Thoracic aorta (tissue), 2 donors: Measurements from ENCODE around the gene KDM6A. TPM values are rescaled to one million over a fixed set of nuclear protein-coding genes. Genes with fewer than 3 reads are reported as not detected.

Experiments
- ATAC-seq: fragments of 150-250 bp; one replicate; pipeline ENCODE4 v1.8.0; 2017; ENCODE audit warnings: low read depth; ENCODE audit not compliant: insufficient number of reproducible peaks, low FRiP score
- DNase-seq: peaks from one replicate; pipeline ENCODE4 v3.0.0-alpha.2; 2020; ENCODE audit warnings: low spot score
- H3K27ac ChIP-seq, 2 donors: fragments of 200-600 bp; sonication (generic); 1 replicate in 1 of 2; 2 replicates in 1 of 2; pipeline ENCODE4 v1.5.1; 2016; ENCODE audit warnings: mild to moderate bottlenecking in 2 of 2, moderate library complexity in 2 of 2
- H3K27me3 ChIP-seq: fragments of 200-600 bp; sonication (generic); replicated peaks from 2 replicates; pipeline ENCODE4 v1.6.0; 2016; ENCODE audit warnings: mild to moderate bottlenecking; ENCODE audit not compliant: insufficient read depth
- H3K36me3 ChIP-seq: fragments of 200-600 bp; sonication (generic); one replicate; pipeline ENCODE4 v1.5.1; 2016
- H3K4me1 ChIP-seq, 2 donors: fragments of 200-600 bp; sonication (generic); 1 replicate in 1 of 2; 2 replicates in 1 of 2; pipeline versions ENCODE4 v1.5.1 to v1.6.0; 2016; ENCODE audit warnings: low read depth in 2 of 2, mild to moderate bottlenecking in 1 of 2; ENCODE audit not compliant: control insufficient read depth in 1 of 2
- H3K4me3 ChIP-seq: fragments of 200-600 bp; sonication (generic); 2 replicates; pipeline ENCODE4 v1.5.1; 2016; ENCODE audit warnings: mild to moderate bottlenecking
- H3K9me3 ChIP-seq: fragments of 200-600 bp; sonication (generic); 2 replicates; pipeline ENCODE4 v1.5.1; 2016
- CTCF ChIP-seq: fragments of 200-600 bp; sonication (generic); IDR thresholded peaks from one replicate; pipeline ENCODE4 v1.5.1; 2019; ENCODE audit warnings: antibody characterized with exemption
- total RNA-seq, 2 donors: library from RNA; depleted of rRNA; stranded (reverse); fragments of >200 nt; gene quantifications; one replicate each; pipeline versions ENCODE4 v1.1.0 to v1.2.3, GENCODE V29; 2016

KDM6A gene
- total RNA-seq, 2 donors from 2014 or later = 18.3 to 26.9 TPM

GRCh38 chrX:44980403-44980802 lies 107.4 kb downstream of the KDM6A start:
- ATAC-seq (no peak), DNase-seq (no peak)
- H3K4me3 ChIP-seq = no peak overlapping the region
- no peaks in the 10 kb centered on the region for H3K9me3 ChIP-seq
- H3K4me1 ChIP-seq = no peaks in the 10 kb centered on the region
- H3K27me3 ChIP-seq = no peaks in the 10 kb centered on the region
- TF ChIP-seq CTCF = no peak
- no peak overlapping the region for H3K27ac ChIP-seq
- no peaks in the 10 kb centered on the region for H3K36me3 ChIP-seq

- no peak for TF ChIP-seq CTCF
- Histone ChIP-seq H3K27ac (no peak overlapping the region), H3K36me3 (no peaks in the 10 kb centered on the region), H3K4me1 (no peaks in the 10 kb centered on the region), H3K9me3 (no peaks in the 10 kb centered on the region), H3K27me3 (no peaks in the 10 kb centered on the region), H3K4me3 (no peak overlapping the region)
- no peak for DNase-seq
- no peak for ATAC-seq
These were observed 107.9 kb downstream of the KDM6A start for GRCh38 chrX:44980883-44981282.

GRCh38 chrX:44989995-44990770 lies 117.2 kb downstream of the KDM6A start:
- ATAC-seq (no peak), DNase-seq (no peak)
- Histone ChIP-seq H3K36me3 (no peaks in the 10 kb centered on the region), H3K4me1 (no peaks in the 10 kb centered on the region), H3K27me3 (no peaks in the 10 kb centered on the region), H3K4me3 (no peak overlapping the region), H3K9me3 (no peaks in the 10 kb centered on the region), H3K27ac (no peak overlapping the region)
- no peak for TF ChIP-seq CTCF

GRCh38 chrX:44992775-44993174 lies 119.8 kb downstream of the KDM6A start:
- ATAC-seq = no peak
- no peak for TF ChIP-seq CTCF

GRCh38 chrX:44996277-44996676 lies 123.3 kb downstream of the KDM6A start:
- no peaks in the 10 kb centered on the region for H3K36me3 ChIP-seq
- no peak for ATAC-seq
- H3K27ac ChIP-seq = no peak overlapping the region
- TF ChIP-seq CTCF = no peak
- DNase-seq = no peak
- H3K4me1 ChIP-seq = peaks cover 4 to 14% of the 10 kb centered on the region in 2 donors
- H3K9me3 ChIP-seq = no peaks in the 10 kb centered on the region
- H3K27me3 ChIP-seq = no peaks in the 10 kb centered on the region
- H3K4me3 ChIP-seq = no peak overlapping the region

More at GRCh38 chrX:44992775-44993174, 119.8 kb downstream of the KDM6A start:
- Histone ChIP-seq H3K27ac (no peak overlapping the region), H3K27me3 (no peaks in the 10 kb centered on the region), H3K36me3 (no peaks in the 10 kb centered on the region), H3K4me3 (no peak overlapping the region), H3K9me3 (no peaks in the 10 kb centered on the region), H3K4me1 (peaks cover 1 to 11% of the 10 kb centered on the region in 2 donors)
- DNase-seq = no peak
